ENCODE data around the gene DNM3.

The DNM3 gene

GRCh38 chr1:171849245-171849898 is 8.1 kb downstream of the DNM3 start:
- DNase-seq = no peak
- H3K27me3 ChIP-seq (replicated peaks; ENCODE audit: insufficient read depth, low read length) = no peaks in the 10 kb centered on the region
- no peak for TF ChIP-seq EZH2phosphoT487 (IDR thresholded peaks at IDR 0.05; ENCODE audit: low read length)
- no peak for TF ChIP-seq EZH2 (optimal IDR thresholded peaks at IDR 0.05; ENCODE audit: low read depth, low read length)
- no peak for TF ChIP-seq CTCF (IDR thresholded peaks at IDR 0.05; ENCODE audit: low read length)
- H3K9ac ChIP-seq (ENCODE audit: low read length) = no peak overlapping the region
- H3K9me3 ChIP-seq (replicated peaks; ENCODE audit: insufficient read depth, low read length) = no peaks in the 10 kb centered on the region
- H3F3A ChIP-seq (ENCODE audit: insufficient read depth, low read length) = no peaks in the 10 kb centered on the region
- no peak overlapping the region for H3K4me2 ChIP-seq (ENCODE audit: low read depth, low read length)
- H4K20me1 ChIP-seq (ENCODE audit: insufficient read depth, low read length) = no peaks in the 10 kb centered on the region
- no peak overlapping the region for H3K4me3 ChIP-seq (ENCODE audit: low read length)
- no peak overlapping the region for H2AFZ ChIP-seq (ENCODE audit: low read length)
- no peaks in the 10 kb centered on the region for H3K36me3 ChIP-seq (replicated peaks; ENCODE audit: insufficient read depth, low read length)
- no peak overlapping the region for H3K27ac ChIP-seq (ENCODE audit: low read length)
- H3K79me2 ChIP-seq (ENCODE audit: low read length) = no peaks in the 10 kb centered on the region
- H3K9me2 ChIP-seq (replicated peaks; ENCODE audit: insufficient read depth, low read length) = no peaks in the 10 kb centered on the region
- no peaks in the 10 kb centered on the region for H3K4me1 ChIP-seq (ENCODE audit: low read length)

- H3K9me3 ChIP-seq (replicated peaks; ENCODE audit: insufficient read depth, low read length) = no peaks in the 10 kb centered on the region
- no peaks in the 10 kb centered on the region for H3K9me2 ChIP-seq (replicated peaks; ENCODE audit: insufficient read depth, low read length)
- no peaks in the 10 kb centered on the region for H3F3A ChIP-seq (ENCODE audit: insufficient read depth, low read length)
- no peak overlapping the region for H2AFZ ChIP-seq (ENCODE audit: low read length)
- no peaks in the 10 kb centered on the region for H3K4me1 ChIP-seq (ENCODE audit: low read length)
- H4K20me1 ChIP-seq (ENCODE audit: insufficient read depth, low read length) = no peaks in the 10 kb centered on the region
- no peaks in the 10 kb centered on the region for H3K79me2 ChIP-seq (ENCODE audit: low read length)
- no peak overlapping the region for H3K9ac ChIP-seq (ENCODE audit: low read length)
- H3K27me3 ChIP-seq (replicated peaks; ENCODE audit: insufficient read depth, low read length) = no peaks in the 10 kb centered on the region
- no peak for DNase-seq
- TF ChIP-seq EZH2 (optimal IDR thresholded peaks at IDR 0.05; ENCODE audit: low read depth, low read length) = no peak
- no peak for TF ChIP-seq CTCF (IDR thresholded peaks at IDR 0.05; ENCODE audit: low read length)
- no peak for TF ChIP-seq EZH2phosphoT487 (IDR thresholded peaks at IDR 0.05; ENCODE audit: low read length)
- no peaks in the 10 kb centered on the region for H3K36me3 ChIP-seq (replicated peaks; ENCODE audit: insufficient read depth, low read length)
- no peak overlapping the region for H3K27ac ChIP-seq (ENCODE audit: low read length)
- no peak overlapping the region for H3K4me2 ChIP-seq (ENCODE audit: low read depth, low read length)
- no peak overlapping the region for H3K4me3 ChIP-seq (ENCODE audit: low read length)
Measured at GRCh38 chr1:171850651-171851350, 9.5 kb downstream of the DNM3 start.

- no peaks in the 10 kb centered on the region for H3F3A ChIP-seq (ENCODE audit: insufficient read depth, low read length)
- no peaks in the 10 kb centered on the region for H3K27me3 ChIP-seq (replicated peaks; ENCODE audit: insufficient read depth, low read length)
- H3K4me3 ChIP-seq (ENCODE audit: low read length) = no peak overlapping the region
- H3K4me2 ChIP-seq (ENCODE audit: low read depth, low read length) = no peak overlapping the region
- no peak for TF ChIP-seq CTCF (IDR thresholded peaks at IDR 0.05; ENCODE audit: low read length)
- TF ChIP-seq EZH2 (optimal IDR thresholded peaks at IDR 0.05; ENCODE audit: low read depth, low read length) = no peak
- TF ChIP-seq EZH2phosphoT487 (IDR thresholded peaks at IDR 0.05; ENCODE audit: low read length) = no peak
- H3K36me3 ChIP-seq (replicated peaks; ENCODE audit: insufficient read depth, low read length) = no peaks in the 10 kb centered on the region
- no peaks in the 10 kb centered on the region for H3K9me3 ChIP-seq (replicated peaks; ENCODE audit: insufficient read depth, low read length)
- no peak overlapping the region for H2AFZ ChIP-seq (ENCODE audit: low read length)
- H3K9me2 ChIP-seq (replicated peaks; ENCODE audit: insufficient read depth, low read length) = no peaks in the 10 kb centered on the region
- H4K20me1 ChIP-seq (ENCODE audit: insufficient read depth, low read length) = no peaks in the 10 kb centered on the region
- DNase-seq = no peak
- H3K27ac ChIP-seq (ENCODE audit: low read length) = no peak overlapping the region
- no peak overlapping the region for H3K9ac ChIP-seq (ENCODE audit: low read length)
- no peaks in the 10 kb centered on the region for H3K79me2 ChIP-seq (ENCODE audit: low read length)
- no peaks in the 10 kb centered on the region for H3K4me1 ChIP-seq (ENCODE audit: low read length)
Measured at GRCh38 chr1:171852272-171852671, 11.0 kb downstream of the DNM3 start.
